Measurements from ENCODE around the gene MPHOSPH9.

DNA sequence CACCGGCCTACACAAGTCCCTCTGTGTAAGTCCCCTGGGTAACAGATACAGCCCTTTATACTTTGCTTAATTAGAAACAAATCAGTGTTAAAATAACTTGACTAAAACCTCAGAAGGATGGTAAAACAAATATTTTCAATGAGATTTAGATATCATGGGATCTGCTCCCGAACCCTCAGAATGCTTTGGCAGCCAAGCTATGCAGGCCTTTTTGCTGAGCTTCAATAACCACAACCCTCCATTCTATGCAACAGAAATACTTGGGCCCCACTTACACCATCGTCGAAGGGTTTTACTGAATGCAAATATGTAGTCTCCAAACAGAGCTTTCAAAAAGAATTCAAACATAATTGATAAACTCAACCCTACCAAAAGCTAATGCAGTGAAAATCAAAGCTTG lies 52.8 kb downstream of the MPHOSPH9 start:
- TF ChIP-seq, protein P1, sequence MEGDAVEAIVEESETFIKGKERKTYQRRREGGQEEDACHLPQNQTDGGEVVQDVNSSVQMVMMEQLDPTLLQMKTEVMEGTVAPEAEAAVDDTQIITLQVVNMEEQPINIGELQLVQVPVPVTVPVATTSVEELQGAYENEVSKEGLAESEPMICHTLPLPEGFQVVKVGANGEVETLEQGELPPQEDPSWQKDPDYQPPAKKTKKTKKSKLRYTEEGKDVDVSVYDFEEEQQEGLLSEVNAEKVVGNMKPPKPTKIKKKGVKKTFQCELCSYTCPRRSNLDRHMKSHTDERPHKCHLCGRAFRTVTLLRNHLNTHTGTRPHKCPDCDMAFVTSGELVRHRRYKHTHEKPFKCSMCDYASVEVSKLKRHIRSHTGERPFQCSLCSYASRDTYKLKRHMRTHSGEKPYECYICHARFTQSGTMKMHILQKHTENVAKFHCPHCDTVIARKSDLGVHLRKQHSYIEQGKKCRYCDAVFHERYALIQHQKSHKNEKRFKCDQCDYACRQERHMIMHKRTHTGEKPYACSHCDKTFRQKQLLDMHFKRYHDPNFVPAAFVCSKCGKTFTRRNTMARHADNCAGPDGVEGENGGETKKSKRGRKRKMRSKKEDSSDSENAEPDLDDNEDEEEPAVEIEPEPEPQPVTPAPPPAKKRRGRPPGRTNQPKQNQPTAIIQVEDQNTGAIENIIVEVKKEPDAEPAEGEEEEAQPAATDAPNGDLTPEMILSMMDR (IDR thresholded peaks at IDR 0.05), result no peak
- no peak for TF ChIP-seq ESRRA (CRISPR knock-in tag; IDR thresholded peaks at IDR 0.05; ENCODE audit: borderline replicate concordance)
- TF ChIP-seq ZNF263 (CRISPR knock-in tag; IDR thresholded peaks at IDR 0.05; ENCODE audit: low read depth), result no peak
